PC-3 (cell line): ENCODE data around the gene DMBX1.

Experiments
- CTCF ChIP-seq: fragments of 300-600 bp; sonication (generic); conservative IDR thresholded peaks from 2 replicates; pipeline ENCODE4 v1.5.1; 2017; ENCODE audit warnings: antibody characterized with exemption, low read depth, mild to moderate bottlenecking, low read length
- EZH2 ChIP-seq: fragments of 300-600 bp; sonication (generic); IDR thresholded peaks from one replicate; pipeline ENCODE4 v1.6.1; 2017; ENCODE audit warnings: antibody characterized with exemption, mild to moderate bottlenecking, low read length; ENCODE audit not compliant: unreplicated experiment

GRCh38 chr1:46525253-46525983 lies 35.8 kb downstream of the DMBX1 start:
- no peak for TF ChIP-seq CTCF
- TF ChIP-seq EZH2: no peak
